ENCODE data around the gene ZC3H18.

The ZC3H18 gene

DNA sequence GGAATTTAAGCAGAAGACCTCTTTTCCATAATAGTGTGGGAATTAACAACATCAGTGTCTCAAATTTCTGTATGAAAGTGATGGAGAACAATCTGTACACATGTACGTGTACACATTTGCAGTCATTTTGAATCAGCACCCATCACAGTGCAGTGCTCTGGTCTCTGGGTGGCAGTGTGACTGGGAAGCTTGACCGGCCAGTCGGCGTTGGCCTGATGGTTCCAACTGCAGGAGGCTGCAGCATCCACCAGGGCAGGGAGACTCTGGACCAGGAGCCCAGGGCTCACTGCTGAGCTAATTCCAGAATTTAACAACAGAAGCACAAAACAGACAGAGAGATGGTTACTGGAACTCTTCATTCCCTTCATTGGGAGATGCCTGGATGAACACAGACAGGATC lies 17.9 kb downstream of the ZC3H18 start:
- Histone ChIP-seq H3K4me1 (no peaks in the 10 kb centered on the region), H3K9me3 (no peaks in the 10 kb centered on the region), H3K36me3 (replicated peaks) (peaks cover 54% of the 10 kb centered on the region), H3K27me3 (ENCODE audit: low read depth) (no peaks in the 10 kb centered on the region), H3K4me3 (no peak overlapping the region)
- in situ Hi-C loops (cut with MboI; ENCODE audit: low sequenced_read_pairs): no loop called here
- no peak for DNase-seq (ENCODE audit: low spot score in 2 of 2)

GRCh38 chr16:88588754-88589153 lies 18.6 kb downstream of the ZC3H18 start:
- no peaks in the 10 kb centered on the region for H3K4me1 ChIP-seq
- DNase-seq (ENCODE audit: low spot score in 2 of 2): no peak
- peaks cover 54% of the 10 kb centered on the region for H3K36me3 ChIP-seq (replicated peaks)

DNA sequence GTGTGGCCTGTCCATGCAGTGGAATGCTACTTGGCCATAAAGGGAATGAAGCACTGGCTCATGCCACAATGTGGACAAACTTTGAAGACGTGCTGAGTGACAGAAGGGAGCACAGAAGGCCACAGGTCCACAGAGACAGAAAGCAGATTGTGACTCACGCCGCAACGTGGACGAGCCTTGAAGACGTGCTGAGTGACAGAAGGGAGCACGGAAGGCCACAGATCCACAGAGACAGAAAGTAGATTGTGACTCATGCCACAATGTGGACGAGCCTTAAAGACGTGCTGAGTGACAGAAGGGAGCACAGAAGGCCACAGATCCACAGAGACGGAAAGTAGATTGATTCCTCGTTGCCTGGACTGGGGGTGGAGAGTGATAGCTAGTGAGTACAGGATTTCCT lies 19.2 kb downstream of the ZC3H18 start:
- Histone ChIP-seq H3K4me3 (no peak overlapping the region), H3K9me3 (no peaks in the 10 kb centered on the region), H3K27me3 (ENCODE audit: low read depth) (no peaks in the 10 kb centered on the region), H3K4me1 (no peaks in the 10 kb centered on the region), H3K36me3 (replicated peaks) (peaks cover 55% of the 10 kb centered on the region)
- in situ Hi-C loops (cut with MboI; ENCODE audit: low sequenced_read_pairs): no loop called here
- no peak for DNase-seq (ENCODE audit: low spot score in 2 of 2)

More at GRCh38 chr16:88588754-88589153, 18.6 kb downstream of the ZC3H18 start:
- Histone ChIP-seq H3K9me3 (no peaks in the 10 kb centered on the region), H3K27me3 (ENCODE audit: low read depth) (no peaks in the 10 kb centered on the region), H3K4me3 (no peak overlapping the region)
- in situ Hi-C loops (cut with MboI; ENCODE audit: low sequenced_read_pairs): no loop called here

DNA sequence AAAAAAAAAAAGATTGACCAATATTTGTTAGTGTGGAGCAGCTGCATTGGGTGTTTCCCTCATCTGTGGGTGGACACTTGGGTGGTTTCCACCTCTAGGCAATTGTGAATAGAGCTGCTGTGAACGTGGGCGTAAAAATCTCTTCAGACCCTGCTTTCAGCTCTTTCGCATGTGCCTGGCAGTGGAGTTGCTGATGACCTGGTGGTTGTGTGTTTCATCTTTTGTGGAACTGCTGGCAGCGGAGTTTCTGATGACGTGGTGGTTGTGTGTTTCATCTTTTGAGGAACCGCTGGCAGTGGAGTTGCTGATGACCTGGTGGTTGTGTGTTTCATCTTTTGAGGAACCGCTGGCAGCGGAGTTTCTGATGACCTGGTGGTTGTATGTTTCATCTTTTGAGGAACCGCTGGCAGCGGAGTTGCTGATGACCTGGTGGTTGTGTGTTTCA lies 21.4 kb downstream of the ZC3H18 start:
- H3K9me3 ChIP-seq: no peaks in the 10 kb centered on the region
- no peak overlapping the region for H3K4me3 ChIP-seq
- H3K27me3 ChIP-seq (ENCODE audit: low read depth): no peaks in the 10 kb centered on the region
- DNase-seq (ENCODE audit: low spot score in 2 of 2): no peak
- in situ Hi-C loops (cut with MboI; ENCODE audit: low sequenced_read_pairs): no loop called here
- peaks cover 48% of the 10 kb centered on the region for H3K36me3 ChIP-seq (replicated peaks)
- H3K4me1 ChIP-seq: no peaks in the 10 kb centered on the region

DNA sequence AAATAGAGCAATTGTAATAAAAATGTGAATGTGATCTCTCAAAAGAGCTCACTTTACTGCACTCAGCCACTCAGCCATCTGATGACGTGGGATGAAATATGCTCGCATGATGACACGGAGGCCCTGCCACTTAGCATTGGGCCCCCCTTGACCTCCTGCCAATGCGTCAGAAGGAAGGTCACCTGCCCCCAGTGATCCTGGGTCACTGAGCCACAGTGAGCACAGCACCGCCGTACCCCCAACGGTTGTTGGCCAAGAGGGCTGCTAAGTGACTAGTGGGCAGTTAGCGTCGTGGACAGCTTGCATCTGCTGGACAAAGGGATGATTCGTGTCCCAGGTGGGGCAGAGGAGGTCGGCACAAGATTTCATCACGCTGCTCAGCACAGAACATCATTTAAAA lies 22.9 kb downstream of the ZC3H18 start:
- H3K9me3 ChIP-seq: no peaks in the 10 kb centered on the region
- in situ Hi-C loops (cut with MboI; ENCODE audit: low sequenced_read_pairs): no loop called here
- no peak overlapping the region for H3K4me3 ChIP-seq
- no peaks in the 10 kb centered on the region for H3K4me1 ChIP-seq
- peaks cover 33% of the 10 kb centered on the region for H3K36me3 ChIP-seq (replicated peaks)
- DNase-seq (ENCODE audit: low spot score in 2 of 2): no peak
- H3K27me3 ChIP-seq (ENCODE audit: low read depth): no peaks in the 10 kb centered on the region

DNA sequence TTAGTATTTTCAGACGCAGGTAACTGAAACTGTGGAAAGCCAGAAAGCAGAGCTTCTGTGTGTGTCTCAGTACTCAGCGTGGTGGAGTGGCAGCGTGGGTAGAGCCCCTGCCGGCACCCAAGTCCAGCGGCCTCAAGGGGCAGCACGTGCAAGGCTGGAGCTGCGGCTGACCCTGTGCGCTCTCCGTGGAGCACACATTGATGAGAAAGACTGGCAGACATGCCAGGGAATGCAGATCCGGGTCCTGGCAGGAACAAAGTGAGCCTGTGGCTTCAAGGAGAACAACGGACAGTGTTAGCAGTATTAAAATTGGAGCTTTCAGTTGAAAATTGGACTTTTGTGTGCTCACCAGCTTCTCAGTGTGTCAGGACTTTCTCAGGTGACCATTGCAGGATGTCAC lies 23.3 kb downstream of the ZC3H18 start:
- H3K4me3 ChIP-seq: no peak overlapping the region
- no peaks in the 10 kb centered on the region for H3K27me3 ChIP-seq (ENCODE audit: low read depth)
- in situ Hi-C loops (cut with MboI; ENCODE audit: low sequenced_read_pairs): no loop called here
- H3K36me3 ChIP-seq (replicated peaks): peaks cover 33% of the 10 kb centered on the region
- no peaks in the 10 kb centered on the region for H3K9me3 ChIP-seq
- H3K4me1 ChIP-seq: no peaks in the 10 kb centered on the region
- no peak for DNase-seq (ENCODE audit: low spot score in 2 of 2)

DNA sequence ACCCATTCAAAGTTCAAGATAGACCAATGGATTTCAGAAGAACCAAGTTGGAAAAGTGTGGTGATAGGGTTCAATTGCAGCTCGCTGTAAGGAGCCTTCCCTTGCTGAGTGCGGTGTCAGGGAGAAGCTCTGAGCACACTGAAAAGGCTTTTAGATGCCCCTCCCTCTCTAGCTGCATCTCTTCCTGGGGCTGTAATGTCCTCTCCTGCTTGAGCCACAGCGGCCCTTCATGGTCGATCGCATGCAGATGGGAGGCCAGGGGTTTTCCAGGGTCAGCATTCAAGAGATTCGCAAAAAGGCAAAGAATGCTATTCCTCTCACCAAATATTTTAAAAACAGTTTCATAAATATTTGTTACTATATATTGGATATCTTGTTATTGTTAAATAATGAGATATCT lies 23.7 kb downstream of the ZC3H18 start:
- in situ Hi-C loops (cut with MboI; ENCODE audit: low sequenced_read_pairs): no loop called here
- Histone ChIP-seq H3K27me3 (ENCODE audit: low read depth) (no peaks in the 10 kb centered on the region), H3K9me3 (no peaks in the 10 kb centered on the region), H3K36me3 (replicated peaks) (peaks cover 33% of the 10 kb centered on the region), H3K4me1 (no peaks in the 10 kb centered on the region), H3K4me3 (no peak overlapping the region)
- no peak for DNase-seq (ENCODE audit: low spot score in 2 of 2)

- in situ Hi-C loops (cut with MboI; ENCODE audit: low sequenced_read_pairs): no loop called here
- H3K4me1 ChIP-seq: no peaks in the 10 kb centered on the region
- no peaks in the 10 kb centered on the region for H3K27me3 ChIP-seq (ENCODE audit: low read depth)
- DNase-seq (ENCODE audit: low spot score in 2 of 2): no peak
- peaks cover 33% of the 10 kb centered on the region for H3K36me3 ChIP-seq (replicated peaks)
- H3K9me3 ChIP-seq: no peaks in the 10 kb centered on the region
- H3K4me3 ChIP-seq: no peak overlapping the region
These were observed 24.9 kb downstream of the ZC3H18 start for GRCh38 chr16:88595101-88595500.

DNA sequence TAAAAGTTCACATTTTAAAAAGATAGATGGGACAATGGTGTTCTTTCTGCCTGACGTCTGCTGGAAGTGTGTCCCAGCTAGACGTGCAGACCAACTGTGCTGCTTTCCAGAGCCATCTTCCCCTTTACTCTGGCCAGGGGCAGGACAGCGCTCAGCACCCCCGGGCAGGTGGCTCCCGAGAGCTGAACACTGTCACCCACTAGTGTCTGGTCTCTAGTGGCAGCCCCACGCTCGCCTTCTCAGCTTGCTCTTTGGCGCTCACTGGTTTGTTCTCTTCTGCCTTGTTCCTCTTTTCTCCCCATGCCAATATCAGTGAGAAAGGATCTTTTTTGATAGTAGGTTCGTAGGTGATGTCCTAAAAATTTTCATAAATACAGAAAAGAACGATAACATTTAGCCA lies 25.7 kb downstream of the ZC3H18 start:
- in situ Hi-C loops (cut with MboI; ENCODE audit: low sequenced_read_pairs): no loop called here
- Histone ChIP-seq H3K36me3 (replicated peaks) (peaks cover 36% of the 10 kb centered on the region), H3K9me3 (no peaks in the 10 kb centered on the region), H3K4me1 (no peaks in the 10 kb centered on the region), H3K27me3 (ENCODE audit: low read depth) (no peaks in the 10 kb centered on the region), H3K4me3 (no peak overlapping the region)
- no peak for DNase-seq (ENCODE audit: low spot score in 2 of 2)

- no peaks in the 10 kb centered on the region for H3K27me3 ChIP-seq (ENCODE audit: low read depth)
- no peak overlapping the region for H3K4me3 ChIP-seq
- H3K9me3 ChIP-seq: no peaks in the 10 kb centered on the region
- in situ Hi-C loops (cut with MboI; ENCODE audit: low sequenced_read_pairs): no loop called here
- no peaks in the 10 kb centered on the region for H3K4me1 ChIP-seq
- DNase-seq (ENCODE audit: low spot score in 2 of 2): no peak
- H3K36me3 ChIP-seq (replicated peaks): peaks cover 41% of the 10 kb centered on the region
These were observed 26.3 kb downstream of the ZC3H18 start for GRCh38 chr16:88596483-88596882.

- H3K27me3 ChIP-seq (ENCODE audit: low read depth): no peaks in the 10 kb centered on the region
- no peaks in the 10 kb centered on the region for H3K9me3 ChIP-seq
- DNase-seq (ENCODE audit: low spot score in 2 of 2): no peak
- no peak overlapping the region for H3K4me3 ChIP-seq
- no peaks in the 10 kb centered on the region for H3K4me1 ChIP-seq
- in situ Hi-C loops (cut with MboI; ENCODE audit: low sequenced_read_pairs): no loop called here
- H3K36me3 ChIP-seq (replicated peaks): peaks cover 50% of the 10 kb centered on the region
These were observed 27.8 kb downstream of the ZC3H18 start for GRCh38 chr16:88597856-88598491.

GRCh38 chr16:88599092-88599733 lies 29.0 kb downstream of the ZC3H18 start:
- H3K4me3 ChIP-seq: no peak overlapping the region
- H3K9me3 ChIP-seq: no peaks in the 10 kb centered on the region
- DNase-seq (ENCODE audit: low spot score in 2 of 2): no peak
- H3K4me1 ChIP-seq: no peaks in the 10 kb centered on the region
- H3K36me3 ChIP-seq (replicated peaks): peaks cover 42% of the 10 kb centered on the region
- no peaks in the 10 kb centered on the region for H3K27me3 ChIP-seq (ENCODE audit: low read depth)
- in situ Hi-C loops (cut with MboI; ENCODE audit: low sequenced_read_pairs): no loop called here

GRCh38 chr16:88599825-88600538 lies 29.8 kb downstream of the ZC3H18 start:
- in situ Hi-C loops (cut with MboI; ENCODE audit: low sequenced_read_pairs): no loop called here
- Histone ChIP-seq H3K27me3 (ENCODE audit: low read depth) (no peaks in the 10 kb centered on the region), H3K4me3 (no peak overlapping the region)

GRCh38 chr16:88600539-88600896 lies 30.3 kb downstream of the ZC3H18 start:
- no peaks in the 10 kb centered on the region for H3K9me3 ChIP-seq
- in situ Hi-C loops (cut with MboI; ENCODE audit: low sequenced_read_pairs): no loop called here
- H3K36me3 ChIP-seq (replicated peaks): peaks cover 45% of the 10 kb centered on the region
- no peaks in the 10 kb centered on the region for H3K27me3 ChIP-seq (ENCODE audit: low read depth)
- no peak for DNase-seq (ENCODE audit: low spot score in 2 of 2)
- H3K4me1 ChIP-seq: no peaks in the 10 kb centered on the region
- no peak overlapping the region for H3K4me3 ChIP-seq

More at GRCh38 chr16:88599825-88600538, 29.8 kb downstream of the ZC3H18 start:
- DNase-seq (ENCODE audit: low spot score in 2 of 2): no peak
- Histone ChIP-seq H3K9me3 (no peaks in the 10 kb centered on the region), H3K4me1 (no peaks in the 10 kb centered on the region), H3K36me3 (replicated peaks) (peaks cover 45% of the 10 kb centered on the region)
